Activated B cell treated with CpG ODN at 0.5 μM for 24 hours (primary cell): Measurements from ENCODE around the gene IL1RN. TPM values are rescaled to one million over a fixed set of nuclear protein-coding genes. Genes with fewer than 3 reads are reported as not detected.

Source experiments
- ATAC-seq: fragments of 200-7000 bp; cut with Tn5 transposase; one replicate; pipeline ENCODE4 v1.10.0; 2021; ENCODE audit warnings: low read depth, mild to moderate bottlenecking, moderate library complexity
- CTCF ChIA-PET: fragments of 350-600 bp; sonication (Branson Sonifier 250); formaldehyde crosslinking; loops from one replicate; lab custom pipeline; 2021; ENCODE audit warnings: antibody characterized with exemption; lab: Charles Lee
- POLR2A ChIA-PET: fragments of 350-600 bp; sonication (Branson Sonifier 250); formaldehyde crosslinking; loops from one replicate; lab custom pipeline; 2021; ENCODE audit warnings: antibody characterized with exemption; lab: Charles Lee
- DNase-seq: peaks from one replicate; pipeline ENCODE4 v3.0.0; 2022
- H3K27ac Mint-ChIP-seq: one replicate; pipeline ENCODE4 v1.8.0; 2020; ENCODE audit warnings: mixed read lengths
- H3K27me3 Mint-ChIP-seq: one replicate; pipeline ENCODE4 v1.8.0; 2021; ENCODE audit warnings: mixed read lengths
- H3K36me3 Mint-ChIP-seq: one replicate; pipeline ENCODE4 v1.8.0; 2021; ENCODE audit warnings: low read depth, mixed read lengths
- H3K4me1 Mint-ChIP-seq: one replicate; pipeline ENCODE4 v1.8.0; 2021; ENCODE audit warnings: mixed read lengths
- H3K4me3 Mint-ChIP-seq: one replicate; pipeline ENCODE4 v1.8.0; 2020; ENCODE audit warnings: mild to moderate bottlenecking, mixed read lengths
- H3K9me3 Mint-ChIP-seq: one replicate; pipeline ENCODE4 v1.8.0; 2020; ENCODE audit warnings: mixed read lengths
- CTCF ChIP-seq: fragments of 200-600 bp; IDR thresholded peaks from one replicate; pipeline ENCODE4 v1.8.0; 2022; ENCODE audit warnings: antibody characterized with exemption, mild to moderate bottlenecking
- intact Hi-C: fragments of 100-400 bp; cut with micrococcal nuclease; formaldehyde crosslinking; loops from one replicate; pipeline ENCODE4 v1.15.1; 2024
- total RNA-seq: library from RNA; stranded (reverse); gene quantifications from 2 replicates; pipeline ENCODE4 v1.2.3, GENCODE V29; 2022

IL1RN gene
- total RNA-seq, 1 donor from 2014 or later, result not detected

GRCh38 chr2:113124181-113124961 is 3.0 kb upstream of the IL1RN start:
- H3K9me3 Mint-ChIP-seq, result no peaks in the 10 kb centered on the region
- CTCF ChIA-PET, result interaction anchor here (1.4 to 1.7 kb wide), 2 partner anchors 13 to 75 kb away, joined by 3 to 4 read pairs; no protein-coding TSS in a partner anchor
- H3K36me3 Mint-ChIP-seq, result no peaks in the 10 kb centered on the region
- ATAC-seq (peak; percentile 66), DNase-seq (no peak)
- no peaks in the 10 kb centered on the region for H3K27me3 Mint-ChIP-seq
- POLR2A ChIA-PET, result interaction anchor here (1.1 kb wide), 1 partner anchor 49 kb away, joined by 4 read pairs; the partner anchor contains the start of gene PSD4
- peak overlapping the region; percentile 14 for H3K27ac Mint-ChIP-seq
- H3K4me1 Mint-ChIP-seq, result peaks cover 26% of the 10 kb centered on the region
- H3K4me3 Mint-ChIP-seq, result peak overlapping the region; percentile 25
- intact Hi-C loops, result loop anchor here (5.0 kb wide), 1 partner anchor 42 kb away; no protein-coding TSS in a partner anchor
- TF ChIP-seq CTCF, result no peak

GRCh38 chr2:113124984-113125855 is 2.2 kb upstream of the IL1RN start:
- intact Hi-C loops, result loop anchor here (5.0 kb wide), 1 partner anchor 43 kb away; no protein-coding TSS in a partner anchor
- DNase-seq (no peak), ATAC-seq (no peak)
- no peaks in the 10 kb centered on the region for H3K9me3 Mint-ChIP-seq
- ChIA-PET POLR2A (no interaction called here), CTCF (interaction anchor here (1.4 to 1.7 kb wide), 3 partner anchors 11 to 74 kb away, joined by 3 to 5 read pairs (median 4); no protein-coding TSS in a partner anchor)
- no peak overlapping the region for H3K27ac Mint-ChIP-seq
- H3K27me3 Mint-ChIP-seq, result no peaks in the 10 kb centered on the region
- peaks cover 25% of the 10 kb centered on the region for H3K4me1 Mint-ChIP-seq
- H3K36me3 Mint-ChIP-seq, result no peaks in the 10 kb centered on the region
- H3K4me3 Mint-ChIP-seq, result no peak overlapping the region
- no peak for TF ChIP-seq CTCF

GRCh38 chr2:113127646-113128570 is 510 bp downstream of the IL1RN start:
- no peak overlapping the region for H3K4me3 Mint-ChIP-seq
- ChIA-PET POLR2A (interaction anchor here (0.6 kb wide), 1 partner anchor 11 kb away, joined by 5 read pairs; no protein-coding TSS in a partner anchor), CTCF (interaction anchor here (0.6 to 1.4 kb wide), 2 partner anchors 10 to 76 kb away, joined by 3 to 6 read pairs; no protein-coding TSS in a partner anchor)
- DNase-seq (no peak), ATAC-seq (no peak)
- TF ChIP-seq CTCF, result no peak
- H3K9me3 Mint-ChIP-seq, result no peaks in the 10 kb centered on the region
- H3K36me3 Mint-ChIP-seq, result no peaks in the 10 kb centered on the region
- H3K4me1 Mint-ChIP-seq, result peaks cover 15% of the 10 kb centered on the region
- intact Hi-C loops, result no loop called here
- H3K27ac Mint-ChIP-seq, result no peak overlapping the region
- no peaks in the 10 kb centered on the region for H3K27me3 Mint-ChIP-seq

- Mint-ChIP-seq H3K9me3 (no peaks in the 10 kb centered on the region), H3K27me3 (no peaks in the 10 kb centered on the region), H3K4me1 (peaks cover 3% of the 10 kb centered on the region), H3K27ac (no peak overlapping the region), H3K4me3 (no peak overlapping the region), H3K36me3 (no peaks in the 10 kb centered on the region)
- ATAC-seq (no peak), DNase-seq (no peak)
- TF ChIP-seq CTCF, result no peak
- intact Hi-C loops, result no loop called here
- POLR2A ChIA-PET, result interaction anchor here (0.6 kb wide), 1 partner anchor 45 kb away, joined by 5 read pairs; no protein-coding TSS in a partner anchor
- CTCF ChIA-PET, result no interaction called here
Measured at GRCh38 chr2:113129519-113130078, 2.2 kb downstream of the IL1RN start.
